GM23338 (cell line): ENCODE results near the gene DOP1A. TPM values are rescaled to one million over a fixed set of nuclear protein-coding genes. Genes with fewer than 3 reads are reported as not detected.

Experiments used
- ATAC-seq: fragments of 200-7000 bp; cut with Tn5 transposase; 3 replicates; pipeline ENCODE4 v1.9.1; 2020
- DNase-seq: peaks from one replicate; pipeline ENCODE4 v3.0.0-alpha.2; 2015; ENCODE audit warnings: low spot score
- H2AFZ ChIP-seq: fragments of 200-600 bp; sonication (generic); 2 replicates; pipeline ENCODE4 v1.8.0; 2016; ENCODE audit warnings: antibody characterized with exemption, mild to moderate bottlenecking, moderate library complexity
- H3F3A ChIP-seq: fragments of 200-600 bp; sonication (generic); replicated peaks from 2 replicates; pipeline ENCODE4 v1.8.0; 2017; ENCODE audit warnings: antibody characterized with exemption, mixed run types, low read depth
- H3K27ac ChIP-seq: fragments of 200-600 bp; sonication (generic); 2 replicates; pipeline ENCODE4 v1.6.1; 2016; ENCODE audit warnings: low read depth
- H3K27me3 ChIP-seq: fragments of 200-600 bp; sonication (generic); 2 replicates; pipeline ENCODE4 v1.8.0; 2016; ENCODE audit warnings: mild to moderate bottlenecking, mixed run types, moderate library complexity; ENCODE audit not compliant: insufficient read depth
- H3K36me3 ChIP-seq: fragments of 200-600 bp; sonication (generic); 2 replicates; pipeline ENCODE4 v1.8.0; 2016; ENCODE audit warnings: mild to moderate bottlenecking; ENCODE audit not compliant: insufficient read depth
- H3K4me1 ChIP-seq: fragments of 200-600 bp; sonication (generic); 2 replicates; pipeline ENCODE4 v1.8.0; 2016; ENCODE audit warnings: mild to moderate bottlenecking, moderate library complexity; ENCODE audit not compliant: insufficient read depth
- H3K4me2 ChIP-seq: fragments of 200-600 bp; sonication (generic); 2 replicates; pipeline ENCODE4 v1.7.1; 2017; ENCODE audit warnings: mixed run types
- H3K4me3 ChIP-seq: fragments of 200-600 bp; sonication (generic); 2 replicates; pipeline ENCODE4 v1.6.1; 2016; ENCODE audit warnings: mixed run types
- H3K79me2 ChIP-seq: fragments of 200-600 bp; sonication (generic); replicated peaks from 2 replicates; pipeline ENCODE4 v1.8.0; 2017; ENCODE audit warnings: mild to moderate bottlenecking; ENCODE audit not compliant: insufficient read depth
- H3K9me2 ChIP-seq: fragments of 200-600 bp; sonication (generic); 2 replicates; pipeline ENCODE4 v1.8.0; 2017; ENCODE audit not compliant: insufficient read depth
- H4K20me1 ChIP-seq: fragments of 200-600 bp; sonication (generic); replicated peaks from 2 replicates; pipeline ENCODE4 v1.8.0; 2017; ENCODE audit warnings: mild to moderate bottlenecking; ENCODE audit not compliant: insufficient read depth
- H3K27ac Mint-ChIP-seq: 2 replicates; pipeline ENCODE4 v1.8.0; 2020; ENCODE audit warnings: inconsistent platforms, mild to moderate bottlenecking, moderate library complexity, mixed read lengths
- H3K27me3 Mint-ChIP-seq: 3 replicates; pipeline ENCODE4 v1.8.0; 2022; ENCODE audit warnings: low read depth, mild to moderate bottlenecking, moderate library complexity, mixed read lengths, inconsistent platforms; ENCODE audit not compliant: insufficient read depth, poor library complexity
- H3K36me3 Mint-ChIP-seq: 3 replicates; pipeline ENCODE4 v1.8.0; 2021; ENCODE audit warnings: low read depth, mild to moderate bottlenecking, inconsistent platforms, moderate library complexity, mixed read lengths
- H3K4me1 Mint-ChIP-seq: 3 replicates; pipeline ENCODE4 v1.8.0; 2020; ENCODE audit warnings: mild to moderate bottlenecking, inconsistent platforms, mixed read lengths
- H3K4me3 Mint-ChIP-seq: 3 replicates; pipeline ENCODE4 v1.8.0; 2021; ENCODE audit warnings: moderate library complexity, mild to moderate bottlenecking, inconsistent platforms, mixed read lengths
- H3K9me3 Mint-ChIP-seq: 3 replicates; pipeline ENCODE4 v1.8.0; 2020; ENCODE audit warnings: moderate library complexity, mild to moderate bottlenecking, inconsistent platforms, mixed read lengths
- CREB1 ChIP-seq: fragments of 250-450 bp; sonication (Bioruptor Pico); IDR thresholded peaks from 2 replicates; pipeline ENCODE4 v1.5.0; 2020; ENCODE audit warnings: low read depth, mild to moderate bottlenecking, moderate library complexity
- EZH2 ChIP-seq: fragments of 200-600 bp; sonication (generic); IDR thresholded peaks from one replicate; pipeline ENCODE4 v1.8.0; 2017; ENCODE audit warnings: antibody characterized with exemption, mild to moderate bottlenecking, low read depth; ENCODE audit not compliant: unreplicated experiment
- EZH2phosphoT487 ChIP-seq: fragments of 200-600 bp; sonication (generic); IDR thresholded peaks from one replicate; pipeline ENCODE4 v1.8.1; 2018; ENCODE audit warnings: antibody characterized with exemption; ENCODE audit not compliant: unreplicated experiment
- JUNB ChIP-seq: IDR thresholded peaks from one replicate; pipeline ENCODE4 v1.6.1; 2016; ENCODE audit warnings: antibody characterized with exemption; ENCODE audit not compliant: unreplicated experiment
- NANOG ChIP-seq: IDR thresholded peaks from 2 replicates; pipeline ENCODE4 v1.6.1; 2016; ENCODE audit warnings: antibody characterized with exemption, borderline replicate concordance
- POLR2AphosphoS5 ChIP-seq: IDR thresholded peaks from 2 replicates; pipeline ENCODE4 v1.6.1; 2016; ENCODE audit warnings: antibody characterized with exemption, low read depth
- STAT1 ChIP-seq: IDR thresholded peaks from one replicate; pipeline ENCODE4 v1.6.1; 2016; ENCODE audit warnings: antibody characterized with exemption; ENCODE audit not compliant: unreplicated experiment
- polyA plus RNA-seq: library from polyadenylated mRNA; unstranded; fragments of >200 nt; fragmentation: Nextera tagmentation; extraction: Ambion mirVana; gene quantifications from 2 replicates; pipeline ENCODE4 v1.2.1, GENCODE V29; 2016
- total RNA-seq: library from RNA; depleted of rRNA; stranded (reverse); fragments of >200 nt; shearing (Covaris generic); gene quantifications from 2 replicates; pipeline ENCODE4 v1.2.3, GENCODE V29; 2014
- TF ChIP-seq, protein P1 (sequence below): IDR thresholded peaks from one replicate; pipeline ENCODE4 v1.6.1; 2018; ENCODE audit warnings: antibody characterized with exemption; ENCODE audit not compliant: unreplicated experiment
- TF ChIP-seq, protein P2 (sequence below), 2 experiments: fragments of 200-600 bp in 1 of 2; sonication (generic) in 1 of 2; conservative IDR thresholded peaks; 2 replicates each; pipeline versions ENCODE4 v1.5.1 to v1.6.1; 2016 to 2017; ENCODE audit warnings: antibody characterized with exemption in 2 of 2, low read depth in 2 of 2, mild to moderate bottlenecking in 2 of 2, moderate library complexity in 1 of 2
- TF ChIP-seq, protein P3 (sequence below): IDR thresholded peaks from 2 replicates; pipeline ENCODE4 v1.6.1; 2016; ENCODE audit warnings: antibody characterized with exemption
- TF ChIP-seq, protein P4 (sequence below): fragments of 250-450 bp; sonication (Bioruptor Pico); IDR thresholded peaks from 2 replicates; pipeline ENCODE4 v1.5.0; 2020; ENCODE audit warnings: mild to moderate bottlenecking, moderate library complexity

The DOP1A gene
- total and polyA plus RNA-seq, 2 experiments from 2014 or later = 3.9 to 18.6 TPM

DNA sequence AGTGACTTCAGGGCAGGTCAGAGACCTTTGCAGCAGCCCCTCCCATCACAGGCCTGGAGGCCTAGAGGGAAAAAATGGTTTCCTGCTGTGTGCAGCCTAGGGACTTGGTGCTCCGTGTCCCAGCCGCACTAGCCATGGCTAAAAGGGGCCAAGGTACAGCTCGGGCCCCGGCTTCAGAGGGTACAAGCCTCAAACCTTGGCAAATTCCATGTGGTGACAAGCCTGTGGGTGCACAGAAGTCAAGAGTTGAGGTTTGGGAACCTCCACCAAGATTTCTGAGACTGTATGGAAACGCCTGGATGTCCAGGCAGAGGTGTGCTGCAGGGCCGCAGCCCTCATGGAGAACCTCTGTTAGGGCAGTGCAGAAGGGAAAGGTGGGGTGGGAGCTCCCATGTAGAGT lies 35.8 kb upstream of the DOP1A start:
- Mint-ChIP-seq H3K9me3 (peaks cover 51% of the 10 kb centered on the region), H3K4me1 (no peaks in the 10 kb centered on the region), H3K36me3 (peaks cover 70% of the 10 kb centered on the region), H3K27ac (no peak overlapping the region), H3K4me3 (no peak overlapping the region), H3K27me3 (no peaks in the 10 kb centered on the region)
- H4K20me1 ChIP-seq = no peaks in the 10 kb centered on the region
- no peaks in the 10 kb centered on the region for H3F3A ChIP-seq
- DNase-seq (no peak), ATAC-seq (no peak)
- peaks cover 33% of the 10 kb centered on the region for H3K36me3 ChIP-seq
- no peaks in the 10 kb centered on the region for H3K27me3 ChIP-seq
- no peak overlapping the region for H3K4me3 ChIP-seq
- no peaks in the 10 kb centered on the region for H3K9me2 ChIP-seq
- H3K27ac ChIP-seq = no peak overlapping the region
- no peak overlapping the region for H2AFZ ChIP-seq
- H3K4me1 ChIP-seq = no peaks in the 10 kb centered on the region
- TF ChIP-seq EZH2phosphoT487 (no peak), NANOG (no peak), STAT1 (no peak), POLR2AphosphoS5 (no peak), EZH2 (no peak), JUNB (no peak), CREB1 (CRISPR knock-in tag) (no peak)
- TF ChIP-seq, protein P1, sequence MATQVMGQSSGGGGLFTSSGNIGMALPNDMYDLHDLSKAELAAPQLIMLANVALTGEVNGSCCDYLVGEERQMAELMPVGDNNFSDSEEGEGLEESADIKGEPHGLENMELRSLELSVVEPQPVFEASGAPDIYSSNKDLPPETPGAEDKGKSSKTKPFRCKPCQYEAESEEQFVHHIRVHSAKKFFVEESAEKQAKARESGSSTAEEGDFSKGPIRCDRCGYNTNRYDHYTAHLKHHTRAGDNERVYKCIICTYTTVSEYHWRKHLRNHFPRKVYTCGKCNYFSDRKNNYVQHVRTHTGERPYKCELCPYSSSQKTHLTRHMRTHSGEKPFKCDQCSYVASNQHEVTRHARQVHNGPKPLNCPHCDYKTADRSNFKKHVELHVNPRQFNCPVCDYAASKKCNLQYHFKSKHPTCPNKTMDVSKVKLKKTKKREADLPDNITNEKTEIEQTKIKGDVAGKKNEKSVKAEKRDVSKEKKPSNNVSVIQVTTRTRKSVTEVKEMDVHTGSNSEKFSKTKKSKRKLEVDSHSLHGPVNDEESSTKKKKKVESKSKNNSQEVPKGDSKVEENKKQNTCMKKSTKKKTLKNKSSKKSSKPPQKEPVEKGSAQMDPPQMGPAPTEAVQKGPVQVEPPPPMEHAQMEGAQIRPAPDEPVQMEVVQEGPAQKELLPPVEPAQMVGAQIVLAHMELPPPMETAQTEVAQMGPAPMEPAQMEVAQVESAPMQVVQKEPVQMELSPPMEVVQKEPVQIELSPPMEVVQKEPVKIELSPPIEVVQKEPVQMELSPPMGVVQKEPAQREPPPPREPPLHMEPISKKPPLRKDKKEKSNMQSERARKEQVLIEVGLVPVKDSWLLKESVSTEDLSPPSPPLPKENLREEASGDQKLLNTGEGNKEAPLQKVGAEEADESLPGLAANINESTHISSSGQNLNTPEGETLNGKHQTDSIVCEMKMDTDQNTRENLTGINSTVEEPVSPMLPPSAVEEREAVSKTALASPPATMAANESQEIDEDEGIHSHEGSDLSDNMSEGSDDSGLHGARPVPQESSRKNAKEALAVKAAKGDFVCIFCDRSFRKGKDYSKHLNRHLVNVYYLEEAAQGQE = no peak
- TF ChIP-seq, protein P2, sequence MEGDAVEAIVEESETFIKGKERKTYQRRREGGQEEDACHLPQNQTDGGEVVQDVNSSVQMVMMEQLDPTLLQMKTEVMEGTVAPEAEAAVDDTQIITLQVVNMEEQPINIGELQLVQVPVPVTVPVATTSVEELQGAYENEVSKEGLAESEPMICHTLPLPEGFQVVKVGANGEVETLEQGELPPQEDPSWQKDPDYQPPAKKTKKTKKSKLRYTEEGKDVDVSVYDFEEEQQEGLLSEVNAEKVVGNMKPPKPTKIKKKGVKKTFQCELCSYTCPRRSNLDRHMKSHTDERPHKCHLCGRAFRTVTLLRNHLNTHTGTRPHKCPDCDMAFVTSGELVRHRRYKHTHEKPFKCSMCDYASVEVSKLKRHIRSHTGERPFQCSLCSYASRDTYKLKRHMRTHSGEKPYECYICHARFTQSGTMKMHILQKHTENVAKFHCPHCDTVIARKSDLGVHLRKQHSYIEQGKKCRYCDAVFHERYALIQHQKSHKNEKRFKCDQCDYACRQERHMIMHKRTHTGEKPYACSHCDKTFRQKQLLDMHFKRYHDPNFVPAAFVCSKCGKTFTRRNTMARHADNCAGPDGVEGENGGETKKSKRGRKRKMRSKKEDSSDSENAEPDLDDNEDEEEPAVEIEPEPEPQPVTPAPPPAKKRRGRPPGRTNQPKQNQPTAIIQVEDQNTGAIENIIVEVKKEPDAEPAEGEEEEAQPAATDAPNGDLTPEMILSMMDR (conservative IDR thresholded peaks at IDR 0.05; ENCODE audit: low read depth in 2 of 2) = no peak
- TF ChIP-seq, protein P3, sequence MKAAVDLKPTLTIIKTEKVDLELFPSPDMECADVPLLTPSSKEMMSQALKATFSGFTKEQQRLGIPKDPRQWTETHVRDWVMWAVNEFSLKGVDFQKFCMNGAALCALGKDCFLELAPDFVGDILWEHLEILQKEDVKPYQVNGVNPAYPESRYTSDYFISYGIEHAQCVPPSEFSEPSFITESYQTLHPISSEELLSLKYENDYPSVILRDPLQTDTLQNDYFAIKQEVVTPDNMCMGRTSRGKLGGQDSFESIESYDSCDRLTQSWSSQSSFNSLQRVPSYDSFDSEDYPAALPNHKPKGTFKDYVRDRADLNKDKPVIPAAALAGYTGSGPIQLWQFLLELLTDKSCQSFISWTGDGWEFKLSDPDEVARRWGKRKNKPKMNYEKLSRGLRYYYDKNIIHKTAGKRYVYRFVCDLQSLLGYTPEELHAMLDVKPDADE = no peak
- TF ChIP-seq, protein P4, sequence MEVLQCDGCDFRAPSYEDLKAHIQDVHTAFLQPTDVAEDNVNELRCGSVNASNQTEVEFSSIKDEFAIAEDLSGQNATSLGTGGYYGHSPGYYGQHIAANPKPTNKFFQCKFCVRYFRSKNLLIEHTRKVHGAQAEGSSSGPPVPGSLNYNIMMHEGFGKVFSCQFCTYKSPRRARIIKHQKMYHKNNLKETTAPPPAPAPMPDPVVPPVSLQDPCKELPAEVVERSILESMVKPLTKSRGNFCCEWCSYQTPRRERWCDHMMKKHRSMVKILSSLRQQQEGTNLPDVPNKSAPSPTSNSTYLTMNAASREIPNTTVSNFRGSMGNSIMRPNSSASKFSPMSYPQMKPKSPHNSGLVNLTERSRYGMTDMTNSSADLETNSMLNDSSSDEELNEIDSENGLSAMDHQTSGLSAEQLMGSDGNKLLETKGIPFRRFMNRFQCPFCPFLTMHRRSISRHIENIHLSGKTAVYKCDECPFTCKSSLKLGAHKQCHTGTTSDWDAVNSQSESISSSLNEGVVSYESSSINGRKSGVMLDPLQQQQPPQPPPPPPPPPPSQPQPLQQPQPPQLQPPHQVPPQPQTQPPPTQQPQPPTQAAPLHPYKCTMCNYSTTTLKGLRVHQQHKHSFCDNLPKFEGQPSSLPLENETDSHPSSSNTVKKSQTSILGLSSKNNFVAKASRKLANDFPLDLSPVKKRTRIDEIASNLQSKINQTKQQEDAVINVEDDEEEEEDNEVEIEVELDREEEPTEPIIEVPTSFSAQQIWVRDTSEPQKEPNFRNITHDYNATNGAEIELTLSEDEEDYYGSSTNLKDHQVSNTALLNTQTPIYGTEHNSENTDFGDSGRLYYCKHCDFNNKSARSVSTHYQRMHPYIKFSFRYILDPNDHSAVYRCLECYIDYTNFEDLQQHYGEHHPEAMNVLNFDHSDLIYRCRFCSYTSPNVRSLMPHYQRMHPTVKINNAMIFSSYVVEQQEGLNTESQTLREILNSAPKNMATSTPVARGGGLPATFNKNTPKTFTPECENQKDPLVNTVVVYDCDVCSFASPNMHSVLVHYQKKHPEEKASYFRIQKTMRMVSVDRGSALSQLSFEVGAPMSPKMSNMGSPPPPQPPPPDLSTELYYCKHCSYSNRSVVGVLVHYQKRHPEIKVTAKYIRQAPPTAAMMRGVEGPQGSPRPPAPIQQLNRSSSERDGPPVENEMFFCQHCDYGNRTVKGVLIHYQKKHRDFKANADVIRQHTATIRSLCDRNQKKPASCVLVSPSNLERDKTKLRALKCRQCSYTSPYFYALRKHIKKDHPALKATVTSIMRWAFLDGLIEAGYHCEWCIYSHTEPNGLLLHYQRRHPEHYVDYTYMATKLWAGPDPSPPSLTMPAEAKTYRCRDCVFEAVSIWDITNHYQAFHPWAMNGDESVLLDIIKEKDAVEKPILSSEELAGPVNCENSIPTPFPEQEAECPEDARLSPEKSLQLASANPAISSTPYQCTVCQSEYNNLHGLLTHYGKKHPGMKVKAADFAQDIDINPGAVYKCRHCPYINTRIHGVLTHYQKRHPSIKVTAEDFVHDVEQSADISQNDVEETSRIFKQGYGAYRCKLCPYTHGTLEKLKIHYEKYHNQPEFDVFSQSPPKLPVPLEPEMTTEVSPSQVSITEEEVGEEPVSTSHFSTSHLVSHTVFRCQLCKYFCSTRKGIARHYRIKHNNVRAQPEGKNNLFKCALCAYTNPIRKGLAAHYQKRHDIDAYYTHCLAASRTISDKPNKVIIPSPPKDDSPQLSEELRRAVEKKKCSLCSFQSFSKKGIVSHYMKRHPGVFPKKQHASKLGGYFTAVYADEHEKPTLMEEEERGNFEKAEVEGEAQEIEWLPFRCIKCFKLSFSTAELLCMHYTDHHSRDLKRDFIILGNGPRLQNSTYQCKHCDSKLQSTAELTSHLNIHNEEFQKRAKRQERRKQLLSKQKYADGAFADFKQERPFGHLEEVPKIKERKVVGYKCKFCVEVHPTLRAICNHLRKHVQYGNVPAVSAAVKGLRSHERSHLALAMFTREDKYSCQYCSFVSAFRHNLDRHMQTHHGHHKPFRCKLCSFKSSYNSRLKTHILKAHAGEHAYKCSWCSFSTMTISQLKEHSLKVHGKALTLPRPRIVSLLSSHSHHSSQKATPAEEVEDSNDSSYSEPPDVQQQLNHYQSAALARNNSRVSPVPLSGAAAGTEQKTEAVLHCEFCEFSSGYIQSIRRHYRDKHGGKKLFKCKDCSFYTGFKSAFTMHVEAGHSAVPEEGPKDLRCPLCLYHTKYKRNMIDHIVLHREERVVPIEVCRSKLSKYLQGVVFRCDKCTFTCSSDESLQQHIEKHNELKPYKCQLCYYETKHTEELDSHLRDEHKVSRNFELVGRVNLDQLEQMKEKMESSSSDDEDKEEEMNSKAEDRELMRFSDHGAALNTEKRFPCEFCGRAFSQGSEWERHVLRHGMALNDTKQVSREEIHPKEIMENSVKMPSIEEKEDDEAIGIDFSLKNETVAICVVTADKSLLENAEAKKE (CRISPR knock-in tag) = no peak
- no peaks in the 10 kb centered on the region for H3K79me2 ChIP-seq
- no peak overlapping the region for H3K4me2 ChIP-seq
